Subcutaneous abdominal adipose tissue (tissue), 5 donors: Measurements from ENCODE around the gene CD320.

ENCODE experiments used
- H3K27ac ChIP-seq: one replicate; pipeline ENCODE4 v1.7.0; 2013; ENCODE audit warnings: low read depth, mild to moderate bottlenecking, inconsistent platforms, low read length, moderate library complexity
- H3K27me3 ChIP-seq, 5 donors: one replicate each; pipeline ENCODE4 v1.7.0; 2013; ENCODE audit warnings: low read length in 5 of 5, inconsistent platforms in 1 of 5; ENCODE audit not compliant: control insufficient read depth in 5 of 5, insufficient read depth in 4 of 5
- H3K36me3 ChIP-seq, 5 donors: one replicate each; pipeline ENCODE4 v1.7.0; 2013; ENCODE audit warnings: low read length in 5 of 5; ENCODE audit not compliant: control insufficient read depth in 5 of 5, insufficient read depth in 5 of 5
- H3K4me1 ChIP-seq, 5 donors: one replicate each; pipeline ENCODE4 v1.7.0; 2013; ENCODE audit warnings: low read length in 5 of 5, mild to moderate bottlenecking in 3 of 5, moderate library complexity in 1 of 5; ENCODE audit not compliant: control insufficient read depth in 5 of 5, insufficient read depth in 5 of 5
- H3K4me3 ChIP-seq, 5 donors: one replicate each; pipeline ENCODE4 v1.7.0; 2013; ENCODE audit warnings: low read length in 5 of 5, low read depth in 1 of 5
- H3K9ac ChIP-seq, 5 donors: one replicate each; pipeline ENCODE4 v1.7.0; 2013; ENCODE audit warnings: low read length in 5 of 5, mild to moderate bottlenecking in 4 of 5, moderate library complexity in 3 of 5
- H3K9me3 ChIP-seq, 5 donors: one replicate each; pipeline ENCODE4 v1.7.0; 2013; ENCODE audit warnings: low read length in 5 of 5; ENCODE audit not compliant: control insufficient read depth in 5 of 5
- donor health status: healthy.
- donor health status: healthy.
- donor health status: healthy.
- donor health status: healthy.
- donor health status: healthy.

The CD320 gene

GRCh38 chr19:8333767-8334457 lies 25.8 kb upstream of the CD320 start:
- H3K9me3 ChIP-seq = no peaks in the 10 kb centered on the region
- H3K27ac ChIP-seq = no peak overlapping the region
- peaks cover 0 to 46% (median 28%) of the 10 kb centered on the region in 5 donors for H3K4me1 ChIP-seq
- H3K36me3 ChIP-seq = peaks cover 0 to 25% (median 16%) of the 10 kb centered on the region in 5 donors
- peaks cover 8 to 17% (median 11%) of the 10 kb centered on the region in 5 donors for H3K27me3 ChIP-seq
- H3K4me3 ChIP-seq = no peak overlapping the region
- no peak overlapping the region for H3K9ac ChIP-seq

GRCh38 chr19:8332976-8333766 lies 25.0 kb upstream of the CD320 start:
- H3K27ac ChIP-seq = no peak overlapping the region
- H3K36me3 ChIP-seq = peaks cover 0 to 30% (median 16%) of the 10 kb centered on the region in 5 donors
- no peaks in the 10 kb centered on the region for H3K9me3 ChIP-seq
- H3K4me1 ChIP-seq = peaks cover 0 to 43% (median 28%) of the 10 kb centered on the region in 5 donors
- H3K4me3 ChIP-seq = no peak overlapping the region
- H3K27me3 ChIP-seq = peaks cover 8 to 17% (median 11%) of the 10 kb centered on the region in 5 donors
- H3K9ac ChIP-seq = no peak overlapping the region

GRCh38 chr19:8331263-8331845 lies 23.2 kb upstream of the CD320 start:
- H3K9me3 ChIP-seq = peaks cover 0 to 5% (median 3%) of the 10 kb centered on the region in 5 donors
- H3K4me1 ChIP-seq = peaks cover 0 to 32% (median 23%) of the 10 kb centered on the region in 5 donors

GRCh38 chr19:8329996-8330395 lies 21.8 kb upstream of the CD320 start:
- Histone ChIP-seq H3K4me3 (no peak overlapping the region), H3K27ac (no peak overlapping the region), H3K9me3 (peaks cover 0 to 5% (median 3%) of the 10 kb centered on the region in 5 donors), H3K36me3 (peaks cover 0 to 39% (median 26%) of the 10 kb centered on the region in 5 donors), H3K9ac (no peak overlapping the region), H3K4me1 (peaks cover 0 to 22% (median 18%) of the 10 kb centered on the region in 5 donors), H3K27me3 (peaks cover 5 to 17% (median 11%) of the 10 kb centered on the region in 5 donors)

More at GRCh38 chr19:8331263-8331845, 23.2 kb upstream of the CD320 start:
- Histone ChIP-seq H3K27ac (no peak overlapping the region), H3K36me3 (peaks cover 0 to 39% (median 26%) of the 10 kb centered on the region in 5 donors), H3K4me3 (no peak overlapping the region), H3K9ac (no peak overlapping the region), H3K27me3 (peaks cover 8 to 17% (median 11%) of the 10 kb centered on the region in 5 donors)

DNA sequence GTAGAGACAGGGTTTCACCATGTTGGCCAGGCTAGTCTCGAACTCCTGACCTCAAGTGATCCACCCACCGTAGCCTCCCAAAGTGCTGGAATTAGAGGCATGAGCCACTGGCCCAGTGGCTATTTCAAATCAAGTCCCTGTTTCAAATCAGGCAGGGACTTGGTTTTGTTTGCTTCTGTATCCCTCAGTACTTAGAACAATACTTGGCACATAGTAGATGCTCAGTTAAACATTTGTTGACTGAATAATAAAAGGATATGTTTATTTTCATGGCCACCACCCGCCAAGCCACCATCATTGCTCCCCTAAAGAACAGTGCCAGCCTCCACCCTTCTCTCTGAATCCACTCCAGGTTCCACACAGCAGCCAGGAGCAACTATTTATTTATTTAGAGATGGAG lies 17.3 kb upstream of the CD320 start:
- H3K4me1 ChIP-seq = peaks cover 4 to 37% (median 30%) of the 10 kb centered on the region in 5 donors
- H3K4me3 ChIP-seq = no peak overlapping the region
- peaks cover 0 to 5% (median 3%) of the 10 kb centered on the region in 5 donors for H3K9me3 ChIP-seq
- H3K27ac ChIP-seq = no peak overlapping the region
- no peaks in the 10 kb centered on the region for H3K27me3 ChIP-seq
- peaks cover 0 to 48% (median 41%) of the 10 kb centered on the region in 5 donors for H3K36me3 ChIP-seq
- no peak overlapping the region for H3K9ac ChIP-seq

- peak overlapping the region in 1 of 5 donors; percentile 35 for H3K9ac ChIP-seq
- H3K27ac ChIP-seq = no peak overlapping the region
- no peaks in the 10 kb centered on the region for H3K27me3 ChIP-seq
- no peak overlapping the region for H3K4me3 ChIP-seq
- peaks cover 7 to 43% (median 39%) of the 10 kb centered on the region in 5 donors for H3K4me1 ChIP-seq
- H3K36me3 ChIP-seq = peaks cover 0 to 39% (median 34%) of the 10 kb centered on the region in 5 donors
- peaks cover 0 to 5% (median 3%) of the 10 kb centered on the region in 5 donors for H3K9me3 ChIP-seq
These were observed 16.3 kb upstream of the CD320 start for GRCh38 chr19:8324186-8325050.

GRCh38 chr19:8323781-8324185 lies 15.6 kb upstream of the CD320 start:
- Histone ChIP-seq H3K27ac (no peak overlapping the region), H3K4me1 (peaks cover 7 to 43% (median 39%) of the 10 kb centered on the region in 5 donors), H3K27me3 (no peaks in the 10 kb centered on the region), H3K9ac (peak overlapping the region in 1 of 5 donors; percentile 35), H3K36me3 (peaks cover 0 to 39% (median 33%) of the 10 kb centered on the region in 5 donors), H3K9me3 (peaks cover 0 to 5% (median 3%) of the 10 kb centered on the region in 5 donors), H3K4me3 (no peak overlapping the region)

GRCh38 chr19:8322638-8322997 lies 14.5 kb upstream of the CD320 start:
- H3K27me3 ChIP-seq = no peaks in the 10 kb centered on the region
- peaks cover 0 to 5% (median 3%) of the 10 kb centered on the region in 5 donors for H3K9me3 ChIP-seq
- H3K9ac ChIP-seq = peak overlapping the region; percentile 68 to 99 (median 92)
- H3K27ac ChIP-seq = peak overlapping the region; percentile 89
- peaks cover 7 to 43% (median 39%) of the 10 kb centered on the region in 5 donors for H3K4me1 ChIP-seq
- H3K36me3 ChIP-seq = peaks cover 0 to 35% (median 29%) of the 10 kb centered on the region in 5 donors
- peak overlapping the region; percentile 82 to 99 (median 95) for H3K4me3 ChIP-seq

- Histone ChIP-seq H3K9ac (peak overlapping the region; percentile 68 to 99 (median 92)), H3K36me3 (peaks cover 0 to 34% (median 27%) of the 10 kb centered on the region in 5 donors), H3K4me1 (peaks cover 7 to 43% (median 39%) of the 10 kb centered on the region in 5 donors), H3K9me3 (peaks cover 0 to 5% (median 3%) of the 10 kb centered on the region in 5 donors), H3K4me3 (peak overlapping the region; percentile 82 to 99 (median 95)), H3K27ac (peak overlapping the region; percentile 89), H3K27me3 (no peaks in the 10 kb centered on the region)
These were observed 14.0 kb upstream of the CD320 start for GRCh38 chr19:8321986-8322637.
